ENCODE measurements around the gene NEK6.

DNA sequence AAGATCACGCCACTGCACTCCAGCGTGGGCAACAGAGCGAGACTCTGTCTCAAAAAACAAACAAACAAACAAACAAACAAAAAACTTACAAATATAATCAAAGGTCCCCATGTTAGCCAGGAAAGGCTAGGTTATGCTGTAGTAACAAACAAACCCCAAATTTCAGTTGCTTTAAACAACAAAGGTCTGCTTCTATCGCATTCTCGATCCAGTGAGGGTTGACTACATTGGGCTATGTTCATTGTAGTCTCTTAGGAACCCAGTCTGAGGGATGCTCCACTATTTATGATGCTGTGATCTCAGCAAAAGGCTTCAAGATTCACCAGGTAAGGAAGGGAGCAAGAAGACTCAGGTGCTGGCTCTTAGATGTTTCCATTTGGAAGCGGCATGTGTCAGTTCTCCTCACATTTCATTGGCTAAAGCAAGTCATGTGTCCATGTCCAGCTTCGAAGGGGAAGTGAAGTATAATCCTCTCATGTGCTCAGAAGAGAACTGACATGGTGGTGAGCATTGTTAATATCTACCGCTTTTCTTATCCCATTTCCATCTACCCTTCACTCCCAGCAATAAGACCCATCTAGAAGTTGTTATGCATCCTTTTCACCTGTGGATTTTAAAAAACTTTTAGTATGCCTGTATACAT, 26.5 kb upstream of the NEK6 start:
- TF ChIP-seq POLR2AphosphoS5 (IDR thresholded peaks at IDR 0.05; ENCODE audit: low read depth, low read length), result no peak
- TF ChIP-seq, protein P1, sequence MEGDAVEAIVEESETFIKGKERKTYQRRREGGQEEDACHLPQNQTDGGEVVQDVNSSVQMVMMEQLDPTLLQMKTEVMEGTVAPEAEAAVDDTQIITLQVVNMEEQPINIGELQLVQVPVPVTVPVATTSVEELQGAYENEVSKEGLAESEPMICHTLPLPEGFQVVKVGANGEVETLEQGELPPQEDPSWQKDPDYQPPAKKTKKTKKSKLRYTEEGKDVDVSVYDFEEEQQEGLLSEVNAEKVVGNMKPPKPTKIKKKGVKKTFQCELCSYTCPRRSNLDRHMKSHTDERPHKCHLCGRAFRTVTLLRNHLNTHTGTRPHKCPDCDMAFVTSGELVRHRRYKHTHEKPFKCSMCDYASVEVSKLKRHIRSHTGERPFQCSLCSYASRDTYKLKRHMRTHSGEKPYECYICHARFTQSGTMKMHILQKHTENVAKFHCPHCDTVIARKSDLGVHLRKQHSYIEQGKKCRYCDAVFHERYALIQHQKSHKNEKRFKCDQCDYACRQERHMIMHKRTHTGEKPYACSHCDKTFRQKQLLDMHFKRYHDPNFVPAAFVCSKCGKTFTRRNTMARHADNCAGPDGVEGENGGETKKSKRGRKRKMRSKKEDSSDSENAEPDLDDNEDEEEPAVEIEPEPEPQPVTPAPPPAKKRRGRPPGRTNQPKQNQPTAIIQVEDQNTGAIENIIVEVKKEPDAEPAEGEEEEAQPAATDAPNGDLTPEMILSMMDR (IDR thresholded peaks at IDR 0.05; ENCODE audit: control extremely low read depth in 1 of 3, insufficient read depth in 1 of 3, low read depth in 1 of 3, low read length in 3 of 3), result no peak

Data from H1 (cell line).